Left kidney (tissue), 2 donors: ENCODE results near the gene UPK3B. TPM values are rescaled to one million over a fixed set of nuclear protein-coding genes. Genes with fewer than 3 reads are reported as not detected.
"Not testable (repeated sequence)": the region's sequence is repeated elsewhere in the genome, so short reads cannot be mapped to it uniquely, and the experiment has no call there.

Experiments used
- DNase-seq: peaks from one replicate; pipeline ENCODE4 v3.0.0-alpha.2; 2013
- polyA plus RNA-seq: library from polyadenylated mRNA; unstranded; fragments of 120-200 nt; gene quantifications from one replicate; pipeline ENCODE4 v1.2.1, GENCODE V29; 2013; ENCODE audit not compliant: insufficient read length

Gene UPK3B
- polyA plus RNA-seq, 1 donor = 1.1 TPM

DNA sequence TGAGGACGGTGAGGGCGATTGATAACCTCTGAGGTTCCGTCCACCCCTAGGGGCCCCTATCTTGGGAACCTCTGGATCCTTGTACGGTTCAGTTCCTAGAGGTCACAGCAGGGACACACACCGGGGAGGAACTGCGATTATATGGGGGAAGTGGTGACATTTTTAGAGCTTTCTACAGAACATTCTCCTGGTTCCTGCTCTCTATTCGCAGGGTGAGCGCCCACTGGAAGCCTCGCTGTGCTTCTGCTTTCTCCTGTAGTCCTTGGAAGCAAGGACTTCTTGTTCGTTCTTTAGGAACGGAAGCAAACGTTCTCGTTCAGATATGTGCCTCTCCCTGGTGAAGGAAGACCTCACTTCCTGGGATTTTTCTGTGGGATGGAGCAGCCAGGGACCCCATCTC lies 22.4 kb upstream of the UPK3B start:
- not testable (repeated sequence) for DNase-seq

DNA sequence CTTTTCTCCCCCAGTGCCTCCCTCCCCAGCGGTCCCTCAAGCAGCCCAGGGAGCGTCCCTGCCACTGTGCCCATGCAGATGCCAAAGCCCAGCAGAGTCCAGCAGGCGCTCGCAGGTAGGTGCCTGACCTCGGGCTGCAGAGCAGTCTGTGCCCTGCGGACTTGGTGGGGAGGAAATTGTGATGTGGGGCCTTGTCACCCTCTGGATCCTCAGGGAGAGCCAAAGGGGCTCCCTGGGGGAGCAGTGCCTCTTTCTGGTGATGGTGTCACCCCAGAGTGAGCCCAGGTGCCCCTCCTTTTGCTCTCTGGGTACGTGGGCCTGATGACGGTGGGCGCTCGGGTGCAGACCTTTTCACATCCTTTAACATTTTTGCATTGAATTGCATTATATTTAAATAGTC lies 18.2 kb upstream of the UPK3B start:
- DNase-seq = not testable (repeated sequence)

DNA sequence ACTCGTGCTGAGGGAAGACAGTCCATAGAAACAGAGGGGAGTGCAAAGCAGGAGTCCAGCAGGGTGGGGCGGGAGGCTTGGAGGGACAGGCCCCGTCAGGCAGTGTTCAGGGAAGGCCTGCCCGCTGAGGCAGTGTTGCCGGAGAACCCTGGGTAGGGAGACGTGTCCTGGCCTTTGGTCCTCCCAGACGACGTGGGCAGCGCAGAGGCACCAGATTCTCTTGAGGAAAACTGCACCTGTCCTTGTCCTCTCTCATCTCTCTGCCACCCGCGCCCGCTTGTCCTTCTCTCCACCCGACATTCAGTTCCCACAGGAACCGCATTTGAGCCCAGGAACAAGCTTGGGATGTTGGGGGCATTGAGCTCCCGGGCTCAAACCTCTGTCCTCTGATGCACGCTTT lies 14.6 kb upstream of the UPK3B start:
- DNase-seq = not testable (repeated sequence)

GRCh38 chr7:76497918-76498582 lies 12.3 kb upstream of the UPK3B start:
- DNase-seq = not testable (repeated sequence)

DNA sequence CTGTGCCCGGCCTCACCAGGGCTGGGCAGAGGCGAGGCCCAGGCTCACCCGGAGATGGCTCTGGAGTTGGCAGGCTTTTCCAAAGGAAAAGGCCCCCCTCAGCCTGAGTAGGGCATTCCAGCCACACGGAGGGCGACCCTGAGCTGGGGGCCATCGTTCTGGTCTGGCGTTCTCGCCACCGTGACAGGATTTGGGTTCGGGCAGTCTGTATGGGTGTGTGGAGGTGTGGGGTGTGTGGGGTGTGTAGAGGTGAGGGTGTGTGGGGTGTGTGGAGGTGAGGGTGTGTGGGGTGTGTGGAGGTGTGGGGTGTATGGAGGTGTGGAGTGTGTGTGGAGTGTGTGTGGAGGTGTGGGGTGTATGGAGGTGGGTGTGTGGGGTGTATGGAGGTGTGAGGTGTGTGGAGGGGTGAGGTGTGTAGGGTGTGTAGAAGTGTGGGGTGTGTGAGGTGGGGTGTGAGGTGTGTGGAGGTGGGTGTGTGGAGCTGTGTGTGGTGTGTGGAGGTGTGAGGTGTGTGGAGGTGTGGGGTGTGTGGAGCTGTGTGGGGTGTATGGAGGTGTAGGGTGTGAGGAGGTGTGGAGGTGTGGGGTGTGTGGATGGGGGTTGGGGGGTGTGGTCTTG lies 11.7 kb upstream of the UPK3B start:
- DNase-seq = not testable (repeated sequence)

DNA sequence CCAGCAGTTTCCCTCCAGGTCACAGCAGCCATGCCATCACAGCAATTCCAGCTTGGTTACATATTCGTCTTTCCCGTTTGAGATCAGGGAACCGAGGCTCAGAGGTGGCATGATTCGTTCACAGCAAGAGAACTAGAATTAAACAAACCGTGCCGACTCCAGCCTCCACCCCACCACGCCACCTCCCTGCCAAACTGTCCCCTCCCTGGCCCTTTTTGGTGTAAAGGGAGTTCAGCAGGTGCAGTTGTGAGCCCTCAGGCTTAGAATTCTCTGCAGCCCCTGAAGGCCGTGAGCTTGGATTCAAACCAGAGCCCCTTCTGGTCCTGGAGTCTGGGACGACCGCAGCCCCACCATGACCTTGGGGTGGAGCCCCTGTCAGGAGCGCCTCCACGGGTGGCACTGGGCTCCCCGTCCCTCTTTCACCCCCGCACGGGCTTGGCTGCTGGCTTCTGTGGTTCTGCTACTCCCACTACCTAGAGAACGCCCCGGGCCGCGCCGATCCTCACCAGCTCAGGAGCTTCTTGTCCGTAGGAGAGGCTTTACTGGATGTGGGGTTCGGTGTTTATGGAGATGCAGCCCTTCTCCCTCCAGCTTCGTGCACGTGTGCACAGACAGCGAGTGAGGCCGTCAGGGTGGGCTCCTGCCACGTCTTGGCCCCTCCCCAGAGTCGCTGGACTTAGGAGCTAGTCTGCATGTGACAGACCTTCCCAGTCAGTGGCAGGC lies 11.0 kb upstream of the UPK3B start:
- DNase-seq = not testable (repeated sequence)

DNA sequence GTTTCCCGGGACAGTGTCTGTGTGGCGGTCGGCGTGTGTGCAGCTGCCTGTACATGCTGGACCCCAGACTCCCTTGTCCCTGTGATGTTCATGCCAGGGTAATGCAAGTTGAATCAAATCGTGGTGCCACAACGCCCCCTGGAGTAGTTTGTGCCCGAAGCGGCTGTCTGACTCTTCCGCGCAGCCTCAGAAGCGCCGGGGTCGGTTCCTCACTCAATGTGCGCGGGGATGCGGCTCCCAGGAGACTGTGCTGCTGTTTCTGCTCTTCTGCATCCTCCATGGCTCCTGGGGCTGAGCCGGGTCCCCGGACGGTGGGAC lies 10.5 kb upstream of the UPK3B start:
- not testable (repeated sequence) for DNase-seq

GRCh38 chr7:76502224-76502623 lies 8.1 kb upstream of the UPK3B start:
- not testable (repeated sequence) for DNase-seq

GRCh38 chr7:76502836-76503235 lies 7.5 kb upstream of the UPK3B start:
- DNase-seq = not testable (repeated sequence)

GRCh38 chr7:76503244-76503643 lies 7.1 kb upstream of the UPK3B start:
- DNase-seq = not testable (repeated sequence)

GRCh38 chr7:76504351-76505167 lies 5.8 kb upstream of the UPK3B start:
- DNase-seq = not testable (repeated sequence)

GRCh38 chr7:76505168-76506080 lies 4.9 kb upstream of the UPK3B start:
- DNase-seq = no peak

- no peak for DNase-seq
Measured at GRCh38 chr7:76506081-76506440, 4.3 kb upstream of the UPK3B start.

- DNase-seq = not testable (repeated sequence)
Measured at GRCh38 chr7:76506643-76507042, 3.7 kb upstream of the UPK3B start.

GRCh38 chr7:76507723-76508406 lies 2.5 kb upstream of the UPK3B start:
- no peak for DNase-seq

GRCh38 chr7:76511200-76511910 lies 1.0 kb downstream of the UPK3B start:
- not testable (repeated sequence) for DNase-seq

DNA sequence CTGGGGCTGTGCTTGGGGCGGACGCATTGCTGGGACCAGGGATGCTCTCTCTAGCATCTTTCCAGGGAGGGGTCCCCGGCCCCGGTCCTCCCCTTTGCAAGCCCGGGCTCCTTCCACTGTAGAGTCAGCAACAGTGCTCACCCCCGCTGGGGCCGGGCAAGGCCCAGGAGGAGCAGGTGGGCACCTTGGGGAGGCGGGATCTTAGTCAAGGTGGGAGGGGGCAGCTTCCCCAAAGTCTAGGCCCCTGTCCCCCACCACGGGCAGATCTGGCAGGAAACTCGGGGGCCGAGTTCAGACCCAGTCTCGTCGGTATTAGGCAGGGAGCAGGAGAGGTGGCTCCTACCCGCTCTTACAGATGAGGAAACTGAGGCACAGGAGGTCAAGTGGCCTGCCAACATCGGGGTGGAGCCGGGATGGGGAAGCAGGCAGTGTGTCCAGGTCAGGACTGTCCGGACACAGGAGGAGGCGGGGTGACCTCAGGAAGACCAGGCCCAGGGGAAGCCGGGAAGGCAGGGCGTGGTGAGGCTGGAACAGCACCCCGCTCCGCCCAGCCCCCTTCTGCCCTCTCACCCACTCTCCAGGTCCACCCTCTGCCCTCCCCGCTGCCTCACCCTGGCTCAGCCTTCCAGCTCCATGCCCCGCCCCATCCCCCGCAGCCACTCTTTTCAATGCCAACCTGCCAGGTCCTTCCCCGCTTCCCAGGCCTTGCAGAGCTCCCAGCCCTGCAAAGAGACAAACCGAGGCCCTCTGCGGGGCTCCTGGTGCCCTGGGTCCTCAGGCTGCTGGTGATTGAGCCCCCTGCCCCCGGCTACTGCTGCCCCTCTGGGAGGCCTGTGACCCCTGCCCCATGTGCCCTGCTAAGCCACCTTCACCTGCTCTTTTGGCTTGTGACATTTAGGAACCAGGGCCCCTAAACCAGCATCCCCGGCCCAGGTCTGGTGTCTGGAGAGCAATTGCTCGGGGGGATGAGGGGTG lies 1.8 kb downstream of the UPK3B start:
- DNase-seq = not testable (repeated sequence)

DNA sequence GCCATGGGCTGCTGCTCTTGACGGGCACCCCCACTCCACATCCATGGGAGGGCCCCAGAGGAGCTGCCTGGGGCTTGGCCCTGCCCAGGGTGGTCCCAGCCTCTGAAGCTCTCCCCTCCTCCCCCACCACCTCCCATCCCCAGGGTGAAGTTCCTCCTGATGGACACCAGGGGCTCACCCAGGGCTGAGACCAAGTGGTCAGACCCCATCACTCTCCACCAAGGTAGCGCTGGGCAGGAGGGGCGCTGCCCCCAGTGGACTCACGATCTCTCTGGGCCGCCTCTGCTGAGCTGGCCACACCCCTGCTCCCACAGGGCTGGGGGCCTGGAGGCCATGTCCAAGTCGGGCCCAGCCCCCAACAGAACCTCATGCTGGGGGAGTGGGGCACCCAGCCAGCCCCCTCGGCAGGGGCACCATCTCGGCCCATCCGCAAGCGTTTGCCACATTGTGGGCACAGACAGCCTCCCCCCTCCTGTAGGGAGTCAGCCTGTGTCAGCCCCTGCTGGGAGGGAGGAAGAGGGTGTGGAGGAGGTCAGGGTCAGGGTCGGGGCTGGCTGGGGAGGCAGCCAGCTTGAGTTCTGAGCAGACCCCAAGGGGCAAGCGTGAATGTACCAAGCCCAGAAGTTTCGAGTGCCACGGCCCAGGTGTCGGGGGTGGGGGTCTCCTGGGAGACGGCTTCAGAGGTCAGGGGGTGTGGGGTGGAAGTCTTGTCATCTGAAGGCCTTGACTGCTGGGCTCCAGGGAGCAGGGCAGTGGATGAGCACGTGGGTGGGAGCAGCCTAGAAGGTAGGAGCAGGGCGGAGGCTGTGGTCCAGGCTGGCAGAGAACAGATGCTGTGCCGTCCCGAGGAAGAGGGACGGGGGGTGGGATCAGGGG lies 2.8 kb downstream of the UPK3B start:
- no peak for DNase-seq
